Ishikawa (cell line): ENCODE measurements around the gene SLC16A3.

Experiments
- CEBPB ChIP-seq: IDR thresholded peaks from 2 replicates; pipeline ENCODE4 v1.6.1; 2012
- EP300 ChIP-seq: IDR thresholded peaks from 2 replicates; pipeline ENCODE4 v1.6.1; 2012; ENCODE audit warnings: borderline replicate concordance
- FOXM1 ChIP-seq: IDR thresholded peaks from 2 replicates; pipeline ENCODE4 v1.6.1; 2012; ENCODE audit warnings: low read depth, borderline replicate concordance
- NFIC ChIP-seq: IDR thresholded peaks from 2 replicates; pipeline ENCODE4 v1.6.1; 2012
- RAD21 ChIP-seq: IDR thresholded peaks from 2 replicates; pipeline ENCODE4 v1.6.1; 2012; ENCODE audit warnings: low read depth
- REST ChIP-seq: IDR thresholded peaks from 2 replicates; pipeline ENCODE4 v1.6.1; 2012; ENCODE audit warnings: low read depth, mild to moderate bottlenecking
- YY1 ChIP-seq: IDR thresholded peaks from 2 replicates; pipeline ENCODE4 v1.6.1; 2012; ENCODE audit warnings: low read depth
- TF ChIP-seq, protein P1 (sequence below): IDR thresholded peaks from 2 replicates; pipeline ENCODE4 v1.6.1; 2012

- TF ChIP-seq REST = no peak
- TF ChIP-seq RAD21 = no peak
- no peak for TF ChIP-seq EP300
- no peak for TF ChIP-seq NFIC
- TF ChIP-seq CEBPB = no peak
- TF ChIP-seq, protein P1, sequence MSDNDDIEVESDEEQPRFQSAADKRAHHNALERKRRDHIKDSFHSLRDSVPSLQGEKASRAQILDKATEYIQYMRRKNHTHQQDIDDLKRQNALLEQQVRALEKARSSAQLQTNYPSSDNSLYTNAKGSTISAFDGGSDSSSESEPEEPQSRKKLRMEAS = no peak
- TF ChIP-seq FOXM1 = no peak
- no peak for TF ChIP-seq YY1
These were observed 50.0 kb downstream of the SLC16A3 start for GRCh38 chr17:82278786-82279391.
